GM19099 (cell line): ENCODE results near the gene PPFIA1.

Experiments
- POLR2A ChIP-seq: IDR thresholded peaks from 3 replicates; pipeline ENCODE4 v1.6.1; 2011; ENCODE audit warnings: low read depth; ENCODE audit not compliant: insufficient read length; ENCODE audit errors: extremely low read depth

PPFIA1 gene

GRCh38 chr11:70243912-70244652 is 26.4 kb upstream of the PPFIA1 start:
- no peak for TF ChIP-seq POLR2A

DNA sequence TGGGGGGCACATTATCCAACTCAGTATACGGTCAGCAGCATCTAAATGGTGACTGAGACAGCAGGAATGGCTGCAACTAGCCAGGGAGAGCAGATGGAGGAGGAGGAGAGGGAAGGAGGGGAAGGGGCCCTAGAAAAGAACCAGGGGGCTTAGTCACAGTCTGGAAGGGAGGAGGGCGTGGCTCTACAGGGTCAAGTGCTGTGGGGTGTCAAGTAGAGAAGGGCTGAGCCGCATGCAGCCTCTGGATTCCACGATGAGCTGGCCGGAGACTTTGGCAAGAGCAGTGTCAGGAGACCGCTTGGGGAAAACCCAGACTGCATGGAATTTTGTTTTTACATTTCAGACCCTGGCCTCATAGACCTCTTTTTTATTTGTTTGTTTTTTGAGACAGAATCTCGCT is 25.8 kb upstream of the PPFIA1 start:
- no peak for TF ChIP-seq POLR2A

- no peak for TF ChIP-seq POLR2A
Measured at GRCh38 chr11:70246196-70246595, 24.3 kb upstream of the PPFIA1 start.

DNA sequence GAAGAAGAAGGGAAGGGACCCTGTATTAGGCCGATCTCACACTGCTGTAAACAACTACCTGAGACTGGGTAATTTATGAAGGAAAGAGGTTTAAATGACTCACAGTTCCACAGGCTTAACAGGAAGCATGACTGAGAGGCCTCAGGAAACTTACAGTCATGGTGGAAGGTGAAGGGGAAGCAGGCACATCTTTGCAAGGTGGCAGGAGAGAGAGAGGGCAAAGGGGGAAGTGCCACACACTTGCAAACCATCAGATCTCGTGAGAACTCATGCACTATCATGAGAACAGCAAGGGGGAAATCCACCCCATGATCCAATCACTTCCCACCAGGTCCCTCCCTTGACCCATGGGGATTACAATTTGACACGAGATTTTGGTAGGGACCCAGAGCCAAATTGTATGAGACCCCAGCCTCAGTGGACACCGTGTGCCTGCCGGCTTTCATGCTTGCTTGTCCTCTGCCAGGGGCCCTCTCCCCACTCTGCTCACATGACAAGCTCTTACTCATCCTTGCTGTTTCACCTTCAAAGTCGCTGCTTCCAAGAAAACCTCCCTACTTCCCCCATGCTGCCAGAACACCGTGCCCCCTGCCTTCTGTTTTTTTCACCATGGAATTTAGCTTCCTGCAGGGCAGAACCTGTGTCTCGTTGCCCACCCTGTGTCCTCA is 23.3 kb upstream of the PPFIA1 start:
- no peak for TF ChIP-seq POLR2A

DNA sequence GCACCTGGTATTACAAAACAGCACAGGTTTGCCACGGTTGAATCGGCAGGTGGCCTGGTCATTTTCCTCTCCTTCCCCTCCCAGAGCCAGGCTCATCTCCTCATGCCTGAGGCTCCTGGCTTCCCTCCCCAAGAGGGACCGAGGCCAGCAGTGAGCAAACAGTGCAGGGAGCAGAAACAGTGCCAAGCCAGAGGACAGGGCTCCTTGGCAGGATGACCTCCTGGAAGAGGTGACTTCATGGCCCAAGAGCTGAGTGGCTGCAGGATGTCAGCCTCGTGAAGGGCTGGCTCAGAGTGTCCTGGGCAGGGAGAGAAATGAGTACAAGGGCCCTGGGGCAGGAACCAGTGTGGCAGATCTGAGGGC is 22.8 kb upstream of the PPFIA1 start:
- TF ChIP-seq POLR2A = no peak

GRCh38 chr11:70250876-70251658 is 19.4 kb upstream of the PPFIA1 start:
- TF ChIP-seq POLR2A = no peak

DNA sequence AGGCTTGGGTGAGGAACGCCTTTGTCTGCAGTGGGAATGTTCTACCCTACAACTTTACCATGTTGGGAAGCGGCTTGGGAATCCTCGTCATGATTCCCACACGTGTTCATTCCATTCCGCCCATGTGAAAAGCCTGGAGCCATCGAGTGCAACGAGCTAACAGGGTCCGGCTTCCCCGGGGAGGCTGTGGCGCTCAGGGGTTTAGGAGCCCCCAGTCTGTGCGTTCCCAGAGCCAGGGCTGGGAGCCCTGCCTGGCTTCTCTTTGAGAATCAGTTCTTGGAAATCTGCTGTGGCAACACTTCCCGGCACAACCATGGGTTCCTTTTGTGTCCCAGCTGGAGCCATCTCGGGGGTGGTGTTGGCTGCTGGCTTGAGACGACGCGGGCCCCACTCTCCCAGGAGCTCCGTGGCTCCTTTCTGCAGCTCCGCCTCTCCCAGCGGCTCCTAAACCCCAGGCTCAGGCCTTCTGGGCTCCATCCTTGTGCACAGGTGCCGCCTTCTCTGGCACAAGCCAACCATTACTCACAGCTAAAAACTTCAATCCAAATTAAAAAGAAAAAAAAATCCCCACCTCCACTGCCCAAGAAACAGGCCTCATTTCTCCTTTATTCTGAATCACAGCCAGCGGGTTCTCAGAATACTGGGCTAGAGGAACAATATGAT is 18.7 kb upstream of the PPFIA1 start:
- TF ChIP-seq POLR2A = no peak

DNA sequence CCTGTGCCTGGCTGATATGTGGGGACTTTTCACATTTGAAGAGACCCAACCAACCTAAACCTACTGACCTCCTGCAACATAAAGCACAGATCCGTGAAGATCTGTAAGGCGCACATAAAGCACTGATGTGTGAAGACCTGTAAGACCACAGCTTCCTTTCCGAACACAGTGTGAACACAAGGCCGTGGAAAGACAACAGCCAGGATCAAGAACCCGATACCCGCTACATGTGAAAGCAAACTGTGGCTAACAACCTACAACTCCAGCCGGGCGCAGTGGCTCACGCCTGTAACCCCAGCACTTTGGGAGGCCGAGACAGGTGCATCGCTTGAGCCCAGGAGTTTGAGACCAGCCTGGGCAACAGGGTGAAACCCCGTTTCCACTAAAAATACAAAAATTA is 17.6 kb upstream of the PPFIA1 start:
- TF ChIP-seq POLR2A = no peak

GRCh38 chr11:70255477-70256116 is 14.9 kb upstream of the PPFIA1 start:
- TF ChIP-seq POLR2A = no peak

GRCh38 chr11:70262951-70263350 is 7.5 kb upstream of the PPFIA1 start:
- TF ChIP-seq POLR2A = no peak

GRCh38 chr11:70263363-70263762 is 7.1 kb upstream of the PPFIA1 start:
- TF ChIP-seq POLR2A = no peak

- TF ChIP-seq POLR2A = no peak
Measured at GRCh38 chr11:70265341-70265740, 5.1 kb upstream of the PPFIA1 start.

DNA sequence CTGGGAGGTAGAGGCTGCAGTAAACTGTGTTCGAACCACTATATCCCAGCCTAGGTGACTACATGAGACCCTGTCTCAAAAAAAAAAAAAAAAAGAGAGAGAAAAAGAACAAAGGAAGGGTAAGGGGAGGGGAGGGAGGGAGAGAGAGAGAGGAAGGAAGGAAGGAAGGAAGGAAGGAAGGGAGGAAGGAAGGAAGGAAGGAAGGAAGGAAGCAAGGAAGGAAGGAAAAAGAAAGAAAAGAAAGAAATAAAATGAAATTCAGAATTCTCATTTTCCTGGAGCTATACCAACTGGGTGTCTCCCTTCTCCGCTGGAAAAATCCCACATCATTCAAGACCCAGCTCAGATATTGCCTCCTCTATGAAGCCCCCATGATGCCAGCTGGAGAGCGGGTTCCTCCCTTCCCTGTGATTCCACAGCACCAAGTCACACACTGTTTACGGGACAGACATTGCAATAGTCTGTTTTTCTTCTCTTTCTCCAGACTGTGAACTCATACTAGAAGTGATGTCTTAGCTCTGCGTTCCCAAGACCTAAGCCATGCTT is 3.0 kb upstream of the PPFIA1 start:
- no peak for TF ChIP-seq POLR2A

DNA sequence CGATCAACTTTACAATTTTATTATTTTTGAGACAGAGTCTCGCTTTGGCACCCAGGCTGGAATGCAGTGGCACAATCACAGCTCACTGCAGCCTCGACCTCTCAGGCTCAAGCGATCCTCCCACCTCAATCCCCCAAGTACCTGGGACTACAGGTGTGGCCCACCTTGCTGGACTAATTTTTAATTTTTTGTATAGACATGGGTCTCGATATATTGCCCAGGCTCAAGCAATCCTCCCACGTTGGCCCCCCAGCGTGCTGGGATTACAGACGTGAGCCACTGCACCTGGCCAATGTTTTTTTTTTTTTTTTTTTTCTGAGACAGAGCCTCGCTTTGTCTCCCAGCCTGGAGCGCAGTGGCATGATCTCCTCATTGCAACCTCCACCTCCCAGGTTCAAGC is 2.0 kb upstream of the PPFIA1 start:
- no peak for TF ChIP-seq POLR2A

DNA sequence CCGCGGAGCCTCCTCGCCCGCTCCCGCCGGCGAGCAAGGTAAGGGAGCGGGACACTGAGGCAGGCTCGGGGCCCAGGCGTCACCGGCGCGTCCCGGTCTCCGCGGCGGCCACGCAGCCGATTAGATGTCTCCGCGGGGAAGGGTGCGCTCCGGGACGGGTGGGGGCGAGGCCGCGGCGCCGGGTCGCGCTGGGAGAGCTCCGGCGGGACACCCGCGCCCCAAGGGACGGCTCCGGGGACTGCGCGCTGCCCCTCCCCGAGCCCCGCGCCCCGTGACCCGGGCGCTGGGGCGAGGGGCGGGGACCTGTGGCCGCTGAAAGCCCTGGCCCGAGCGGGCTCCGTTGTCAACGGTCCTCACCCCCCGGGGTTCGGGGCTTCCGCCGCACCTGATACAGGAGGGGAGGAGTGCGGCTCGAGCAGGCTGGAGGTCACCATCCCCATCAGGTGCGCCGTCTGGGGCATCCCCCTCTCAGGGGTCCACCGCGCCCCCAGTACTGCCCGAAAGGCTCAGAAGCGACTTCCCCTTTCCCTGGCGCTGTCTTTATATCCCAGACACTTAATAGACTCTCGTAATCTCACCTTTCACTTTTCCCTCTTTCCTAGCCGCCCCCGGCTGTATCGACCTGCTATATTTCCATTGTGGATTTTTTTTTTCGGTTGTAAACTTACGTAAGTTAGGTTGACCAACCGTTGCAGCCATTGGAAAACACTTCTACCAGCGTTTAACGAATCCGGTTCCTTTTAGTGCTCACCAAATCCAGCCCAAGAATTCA is 573 bp downstream of the PPFIA1 start:
- TF ChIP-seq POLR2A = no peak

DNA sequence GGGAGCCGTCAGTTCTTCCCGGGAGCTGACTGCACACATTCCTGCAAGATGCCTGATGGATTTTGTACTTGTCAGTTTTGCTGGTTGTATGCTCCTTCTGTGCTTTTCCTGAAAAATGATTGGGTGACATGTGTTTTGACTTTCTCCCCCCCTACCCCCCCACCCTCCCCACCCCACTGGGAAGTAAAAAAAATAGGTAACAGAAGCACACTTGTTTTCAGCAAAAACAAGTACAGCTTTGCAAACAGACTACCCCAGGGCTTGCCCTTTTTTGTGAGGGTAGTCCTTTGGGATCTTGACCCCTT is 1.1 kb downstream of the PPFIA1 start:
- TF ChIP-seq POLR2A = no peak
